WERI-Rb-1 (cell line): Measurements from ENCODE around the gene SEC22C.
"Not testable (repeated sequence)": the region's sequence is repeated elsewhere in the genome, so short reads cannot be mapped to it uniquely, and the experiment has no call there.

ENCODE experiments used
- DNase-seq: peaks from one replicate; pipeline ENCODE4 v3.0.0-alpha.2; 2020
- H3K27ac ChIP-seq: fragments of 250-450 bp; sonication (Bioruptor Pico); 2 replicates; pipeline ENCODE4 v1.5.1; 2020; ENCODE audit warnings: mild to moderate bottlenecking, moderate library complexity
- H3K27me3 ChIP-seq: fragments of 250-450 bp; sonication (Bioruptor Pico); 2 replicates; pipeline ENCODE4 v1.5.1; 2021; ENCODE audit warnings: mild to moderate bottlenecking, low read depth, moderate library complexity; ENCODE audit not compliant: insufficient read depth, severe bottlenecking
- H3K36me3 ChIP-seq: fragments of 250-450 bp; sonication (Bioruptor Pico); 2 replicates; pipeline ENCODE4 v1.5.1; 2020; ENCODE audit warnings: mild to moderate bottlenecking, moderate library complexity
- H3K4me3 ChIP-seq: 2 replicates; pipeline ENCODE4 v1.5.1; 2011; ENCODE audit warnings: low read depth, mild to moderate bottlenecking, control low read depth, low read length
- H3K9me3 ChIP-seq: fragments of 250-450 bp; sonication (Bioruptor Pico); 2 replicates; pipeline ENCODE4 v1.5.1; 2021; ENCODE audit warnings: mild to moderate bottlenecking, moderate library complexity; ENCODE audit not compliant: severe bottlenecking
- CTCF ChIP-seq: IDR thresholded peaks from 2 replicates; pipeline ENCODE4 v1.5.1; 2011; ENCODE audit warnings: low read depth, mild to moderate bottlenecking, control low read depth, inconsistent platforms, low read length

Gene SEC22C

GRCh38 chr3:42572278-42572677 lies 9.5 kb downstream of the SEC22C start:
- Histone ChIP-seq H3K27me3 (no peaks in the 10 kb centered on the region), H3K36me3 (peaks cover 28% of the 10 kb centered on the region), H3K4me3 (no peak overlapping the region), H3K9me3 (no peaks in the 10 kb centered on the region), H3K27ac (no peak overlapping the region)
- peak; percentile 87 for TF ChIP-seq CTCF
- DNase-seq = peak; percentile 71

GRCh38 chr3:42569593-42570142 lies 12.1 kb downstream of the SEC22C start:
- peak; percentile 75 for DNase-seq
- peaks cover 41% of the 10 kb centered on the region for H3K36me3 ChIP-seq
- H3K27ac ChIP-seq = peak overlapping the region; percentile 33; the same call in 1 of the 2 replicates
- no peak for TF ChIP-seq CTCF
- no peak overlapping the region for H3K4me3 ChIP-seq
- no peaks in the 10 kb centered on the region for H3K9me3 ChIP-seq
- H3K27me3 ChIP-seq = no peaks in the 10 kb centered on the region

- Histone ChIP-seq H3K9me3 (no peaks in the 10 kb centered on the region), H3K36me3 (peaks cover 81% of the 10 kb centered on the region), H3K27me3 (no peaks in the 10 kb centered on the region), H3K27ac (no peak overlapping the region), H3K4me3 (no peak overlapping the region)
- no peak for DNase-seq
- TF ChIP-seq CTCF = no peak
Observed at GRCh38 chr3:42562047-42562907, 19.5 kb downstream of the SEC22C start.

- Histone ChIP-seq H3K27me3 (no peaks in the 10 kb centered on the region), H3K4me3 (no peak overlapping the region), H3K27ac (peak overlapping the region; percentile 87; the same call in 1 of the 2 replicates), H3K9me3 (no peaks in the 10 kb centered on the region), H3K36me3 (peaks cover 77% of the 10 kb centered on the region)
- TF ChIP-seq CTCF = peak; percentile 71
- DNase-seq = peak; percentile 72
Observed at GRCh38 chr3:42557854-42558253, 23.9 kb downstream of the SEC22C start.

- DNase-seq, H3K27me3 ChIP-seq, H3K9me3 ChIP-seq, H3K4me3 ChIP-seq: not testable (repeated sequence)
- H3K27ac ChIP-seq = peak overlapping the region; percentile 87
- H3K36me3 ChIP-seq = peaks cover 72% of the 10 kb centered on the region
Observed at GRCh38 chr3:42556817-42557216, 24.9 kb downstream of the SEC22C start.

GRCh38 chr3:42556089-42556632 lies 25.6 kb downstream of the SEC22C start:
- Histone ChIP-seq H3K27ac (peak overlapping the region; percentile 87), H3K36me3 (peaks cover 67% of the 10 kb centered on the region), H3K27me3 (no peaks in the 10 kb centered on the region), H3K9me3 (no peaks in the 10 kb centered on the region), H3K4me3 (no peak overlapping the region)
- no peak for TF ChIP-seq CTCF
- peak; percentile 91 for DNase-seq
